ENCODE measurements around the gene MLC1. TPM values are rescaled to one million over a fixed set of nuclear protein-coding genes. Genes with fewer than 3 reads are reported as not detected.

The MLC1 gene
- total RNA-seq, 4 donors from 2014 or later = under 0.01 to 0.70 TPM; not detected in 2

DNA sequence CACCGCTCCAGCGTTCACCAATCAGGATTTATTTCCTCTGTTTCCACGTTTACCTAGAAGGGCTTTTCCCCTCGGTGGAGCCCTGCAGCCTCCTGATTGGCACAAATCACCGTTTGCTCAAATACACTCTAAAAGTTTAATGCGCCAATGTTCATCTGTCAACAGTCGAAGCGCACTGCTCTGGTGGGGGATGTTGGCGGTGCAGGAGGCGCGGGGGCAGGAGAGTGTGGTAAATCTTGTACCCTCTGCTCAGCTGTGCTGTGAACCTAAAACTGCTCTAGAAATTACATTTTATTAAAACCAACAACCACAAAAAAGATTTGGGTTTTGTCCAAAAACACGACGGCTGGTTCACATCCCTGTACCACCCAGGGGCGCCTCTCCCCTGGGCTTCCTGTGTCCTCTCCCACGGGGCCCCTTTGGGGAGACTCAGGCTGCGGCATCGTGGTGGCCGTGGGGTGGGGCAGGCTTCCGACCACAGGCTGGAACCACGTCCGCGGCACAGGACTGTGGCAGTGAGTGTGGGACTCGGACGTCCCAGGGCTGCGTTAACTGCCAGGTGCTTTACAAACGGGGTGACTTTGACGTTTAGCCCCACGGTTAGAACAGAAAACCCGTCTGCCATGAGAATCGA lies 40.6 kb downstream of the MLC1 start:
- no peak for DNase-seq
- intact Hi-C loops (cut with DNase I) = no loop called here

DNA sequence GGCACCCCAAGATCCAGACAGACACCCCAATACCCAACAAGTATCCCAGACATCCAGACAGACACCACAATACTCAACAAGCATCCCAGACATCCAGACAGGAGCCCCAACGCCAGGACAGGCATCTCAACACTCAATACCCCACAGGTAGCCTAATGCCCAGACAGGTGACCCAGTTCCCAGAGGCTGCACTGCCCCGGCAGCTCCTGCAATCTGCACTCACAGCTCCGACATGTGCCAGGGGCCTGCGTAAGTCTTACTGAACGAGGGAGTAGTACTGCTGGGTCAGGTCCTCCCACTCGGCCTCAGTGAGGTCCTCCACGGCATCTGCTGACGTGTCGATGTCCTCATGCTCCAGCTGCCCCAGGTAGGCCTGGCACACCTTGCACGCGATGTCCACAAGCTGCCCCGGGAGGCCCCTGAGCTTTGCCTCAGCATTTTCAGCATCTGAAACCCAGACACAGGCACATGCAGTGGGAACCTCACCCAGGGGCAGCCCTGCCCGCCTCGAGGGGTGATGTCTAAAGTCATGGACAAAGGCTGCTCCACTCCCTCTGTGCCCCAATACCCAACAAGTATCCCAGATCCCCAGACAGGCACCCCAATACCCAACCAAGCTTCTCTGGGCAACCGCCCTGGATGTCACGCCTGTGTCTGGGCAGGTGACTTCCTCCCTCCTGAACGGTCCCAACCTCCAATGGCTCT lies 43.7 kb downstream of the MLC1 start:
- intact Hi-C loops (cut with DNase I) = no loop called here
- DNase-seq = no peak
- WGBS, 2 donors = 70 to 77% methylated on average over 4 to 7 of the region's 17 CpGs

More for the DNA sequence above, 40.6 kb downstream of the MLC1 start:
- TF ChIP-seq, protein P1, sequence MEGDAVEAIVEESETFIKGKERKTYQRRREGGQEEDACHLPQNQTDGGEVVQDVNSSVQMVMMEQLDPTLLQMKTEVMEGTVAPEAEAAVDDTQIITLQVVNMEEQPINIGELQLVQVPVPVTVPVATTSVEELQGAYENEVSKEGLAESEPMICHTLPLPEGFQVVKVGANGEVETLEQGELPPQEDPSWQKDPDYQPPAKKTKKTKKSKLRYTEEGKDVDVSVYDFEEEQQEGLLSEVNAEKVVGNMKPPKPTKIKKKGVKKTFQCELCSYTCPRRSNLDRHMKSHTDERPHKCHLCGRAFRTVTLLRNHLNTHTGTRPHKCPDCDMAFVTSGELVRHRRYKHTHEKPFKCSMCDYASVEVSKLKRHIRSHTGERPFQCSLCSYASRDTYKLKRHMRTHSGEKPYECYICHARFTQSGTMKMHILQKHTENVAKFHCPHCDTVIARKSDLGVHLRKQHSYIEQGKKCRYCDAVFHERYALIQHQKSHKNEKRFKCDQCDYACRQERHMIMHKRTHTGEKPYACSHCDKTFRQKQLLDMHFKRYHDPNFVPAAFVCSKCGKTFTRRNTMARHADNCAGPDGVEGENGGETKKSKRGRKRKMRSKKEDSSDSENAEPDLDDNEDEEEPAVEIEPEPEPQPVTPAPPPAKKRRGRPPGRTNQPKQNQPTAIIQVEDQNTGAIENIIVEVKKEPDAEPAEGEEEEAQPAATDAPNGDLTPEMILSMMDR (IDR thresholded peaks at IDR 0.05) = no peak
- no peak for TF ChIP-seq POLR2A (IDR thresholded peaks at IDR 0.05)
- WGBS, 2 donors = 50 to 58% methylated on average over 15 to 18 of the region's 30 CpGs
- H3K4me3 ChIP-seq = no peak overlapping the region
- H3K36me3 ChIP-seq = no peaks in the 10 kb centered on the region
- no peak overlapping the region for H3K27ac ChIP-seq
- H3K9me3 ChIP-seq = no peaks in the 10 kb centered on the region
- no peaks in the 10 kb centered on the region for H3K4me1 ChIP-seq
- peaks cover 0 to 80% (median 2%) of the 10 kb centered on the region in 4 donors for H3K27me3 ChIP-seq

DNA sequence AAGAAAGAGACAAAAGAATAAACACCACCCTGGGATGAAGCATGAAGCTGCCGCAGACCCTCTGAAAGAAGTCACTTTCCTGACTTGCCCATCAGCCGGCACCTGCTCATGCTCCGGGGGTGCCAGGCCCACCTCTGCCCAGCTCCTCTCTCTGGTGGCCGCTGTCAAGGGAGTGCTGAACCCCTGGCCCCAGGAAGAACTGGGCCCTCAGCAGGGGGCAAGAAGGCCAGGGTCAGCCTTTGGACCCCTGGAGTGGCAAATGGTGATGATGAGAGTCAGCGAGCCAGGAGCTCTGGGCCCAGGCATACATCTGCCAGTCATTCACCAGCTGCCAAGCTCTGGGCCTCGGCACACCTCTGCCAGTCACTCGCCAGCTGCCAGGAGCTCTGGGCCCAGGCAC lies 44.5 kb downstream of the MLC1 start:
- no peaks in the 10 kb centered on the region for H3K36me3 ChIP-seq
- H3K4me3 ChIP-seq = no peak overlapping the region
- TF ChIP-seq, protein P1 (IDR thresholded peaks at IDR 0.05) = no peak
- TF ChIP-seq POLR2A (IDR thresholded peaks at IDR 0.05) = no peak
- DNase-seq = no peak
- peaks cover 0 to 53% (median 0%) of the 10 kb centered on the region in 4 donors for H3K27me3 ChIP-seq
- intact Hi-C loops (cut with DNase I) = no loop called here
- no peaks in the 10 kb centered on the region for H3K4me1 ChIP-seq
- no peak overlapping the region for H3K27ac ChIP-seq
- 84 to 92% methylated on average over 3 to 4 of the region's 7 CpGs for WGBS, 2 donors
- H3K9me3 ChIP-seq = peaks cover 0 to 5% (median 0%) of the 10 kb centered on the region in 3 donors

More for the DNA sequence above, 43.7 kb downstream of the MLC1 start:
- peaks cover 0 to 55% (median under 1%) of the 10 kb centered on the region in 4 donors for H3K27me3 ChIP-seq
- H3K9me3 ChIP-seq = peaks cover 0 to 5% (median 0%) of the 10 kb centered on the region in 3 donors
- no peak overlapping the region for H3K4me3 ChIP-seq
- TF ChIP-seq POLR2A (IDR thresholded peaks at IDR 0.05) = no peak
- TF ChIP-seq, protein P1 (IDR thresholded peaks at IDR 0.05) = no peak
- no peaks in the 10 kb centered on the region for H3K36me3 ChIP-seq
- no peak overlapping the region for H3K27ac ChIP-seq
- H3K4me1 ChIP-seq = no peaks in the 10 kb centered on the region

DNA sequence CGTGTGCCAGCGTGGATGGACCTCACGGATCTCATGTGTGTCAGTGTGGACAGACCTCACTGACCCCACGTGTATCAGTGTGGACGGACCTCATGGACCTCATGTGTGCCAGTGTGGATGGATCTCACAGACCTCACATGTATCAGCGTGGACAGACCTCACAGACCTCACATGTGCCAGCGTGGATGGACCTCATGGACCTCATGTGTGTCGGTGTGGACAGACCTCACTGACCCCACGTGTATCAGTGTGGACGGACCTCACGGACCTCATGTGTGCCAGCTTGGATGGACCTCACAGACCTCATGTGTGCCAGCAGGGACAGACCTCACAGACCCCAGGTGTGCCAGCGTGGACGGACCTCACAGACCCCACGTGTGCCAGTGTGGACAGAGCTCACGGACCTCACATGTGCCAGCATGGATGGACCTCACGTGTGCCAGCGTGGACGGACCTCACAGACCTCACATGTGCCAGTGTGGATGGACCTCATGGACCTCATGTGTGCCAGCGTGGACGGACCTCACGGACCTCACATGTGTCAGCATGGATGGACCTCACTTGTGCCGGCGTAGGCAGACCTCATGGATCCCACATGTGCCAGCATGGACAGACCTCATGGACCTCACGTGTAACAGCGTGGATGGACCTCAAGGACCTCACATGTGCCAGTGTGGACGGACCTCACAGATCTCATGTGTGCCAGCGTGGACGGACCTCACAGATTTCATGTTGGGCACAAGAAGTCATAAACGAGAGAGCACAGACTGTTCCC lies 45.4 kb downstream of the MLC1 start:
- no peak for DNase-seq
- intact Hi-C loops (cut with DNase I) = loop anchor here (10.0 kb wide), 1 partner anchor 265 kb away; no protein-coding TSS in a partner anchor
- Histone ChIP-seq H3K9me3 (peaks cover 0 to 5% (median 0%) of the 10 kb centered on the region in 3 donors), H3K4me3 (no peak overlapping the region), H3K4me1 (no peaks in the 10 kb centered on the region), H3K36me3 (no peaks in the 10 kb centered on the region), H3K27me3 (peaks cover 0 to 53% (median 0%) of the 10 kb centered on the region in 4 donors), H3K27ac (no peak overlapping the region)
- TF ChIP-seq, protein P1 (IDR thresholded peaks at IDR 0.05) = no peak
- no peak for TF ChIP-seq POLR2A (IDR thresholded peaks at IDR 0.05)
- WGBS, 2 donors = 84 to 86% methylated on average over 11 to 23 of the region's 29 CpGs

All from esophagus squamous epithelium (tissue), 5 donors.